ENCODE data around the gene NAV2.

NAV2 gene

GRCh38 chr11:19962053-19962800, 249.6 kb downstream of the NAV2 start:
- DNase-seq = no peak

GRCh38 chr11:19962801-19963175, 250.2 kb downstream of the NAV2 start:
- no peak for DNase-seq

GRCh38 chr11:19963697-19964387, 251.2 kb downstream of the NAV2 start:
- DNase-seq = no peak

GRCh38 chr11:19966441-19966840, 253.8 kb downstream of the NAV2 start:
- no peak for DNase-seq

GRCh38 chr11:19966927-19967326, 254.3 kb downstream of the NAV2 start:
- no peak for DNase-seq

- DNase-seq = no peak
These were observed 255.2 kb downstream of the NAV2 start for GRCh38 chr11:19967787-19968186.

- DNase-seq = no peak
These were observed 256.2 kb downstream of the NAV2 start for GRCh38 chr11:19968860-19969259.

- no peak for DNase-seq
These were observed 258.3 kb downstream of the NAV2 start for GRCh38 chr11:19970944-19971343.

GRCh38 chr11:19972091-19972490, 259.5 kb downstream of the NAV2 start:
- DNase-seq = no peak

GRCh38 chr11:19972651-19973050, 260.0 kb downstream of the NAV2 start:
- DNase-seq = no peak

GRCh38 chr11:19973136-19973635, 260.5 kb downstream of the NAV2 start:
- DNase-seq = no peak

- DNase-seq = no peak
These were observed 262.2 kb downstream of the NAV2 start for GRCh38 chr11:19974886-19975285.

GRCh38 chr11:19975414-19975990, 262.9 kb downstream of the NAV2 start:
- DNase-seq = no peak

- no peak for DNase-seq
These were observed 263.8 kb downstream of the NAV2 start for GRCh38 chr11:19976281-19976941.

GRCh38 chr11:19977941-19978340, 265.3 kb downstream of the NAV2 start:
- no peak for DNase-seq

- no peak for DNase-seq
These were observed 266.3 kb downstream of the NAV2 start for GRCh38 chr11:19978668-19979518.

GRCh38 chr11:19979519-19979845, 266.8 kb downstream of the NAV2 start:
- DNase-seq = no peak

GRCh38 chr11:19980388-19980787, 267.8 kb downstream of the NAV2 start:
- no peak for DNase-seq

GRCh38 chr11:19980957-19981669, 268.5 kb downstream of the NAV2 start:
- DNase-seq = no peak

GRCh38 chr11:19982774-19983495, 270.3 kb downstream of the NAV2 start:
- no peak for DNase-seq

GRCh38 chr11:19984048-19984742, 271.6 kb downstream of the NAV2 start:
- DNase-seq = no peak

Data from NCI-H510A (cell line).